OCI-LY1 (cell line): ENCODE measurements around the gene LSS.

Experiments used
- H2AFZ ChIP-seq: fragments of 200-600 bp; sonication (generic), shearing (Covaris generic); 2 replicates; pipeline ENCODE4 v1.6.0; 2014; ENCODE audit warnings: antibody characterized with exemption, mild to moderate bottlenecking, low read length
- H3F3A ChIP-seq: fragments of 200-600 bp; sonication (generic), shearing (Covaris generic); 2 replicates; pipeline ENCODE4 v1.6.0; 2014; ENCODE audit warnings: mild to moderate bottlenecking, antibody characterized with exemption, low read length, moderate library complexity; ENCODE audit not compliant: insufficient read depth
- H3K27ac ChIP-seq: fragments of 200-600 bp; sonication (generic); 2 replicates; pipeline ENCODE4 v1.5.1; 2014; ENCODE audit warnings: low read length, mixed run types, mild to moderate bottlenecking, low read depth; ENCODE audit not compliant: poor library complexity, severe bottlenecking
- H3K27me3 ChIP-seq: fragments of 200-600 bp; sonication (generic); 2 replicates; pipeline ENCODE4 v1.6.0; 2014; ENCODE audit warnings: antibody characterized with exemption, mild to moderate bottlenecking, low read length, moderate library complexity; ENCODE audit not compliant: insufficient read depth
- H3K36me3 ChIP-seq: fragments of 200-600 bp; sonication (generic); 2 replicates; pipeline ENCODE4 v1.6.1; 2014; ENCODE audit warnings: mild to moderate bottlenecking, antibody characterized with exemption, low read length, moderate library complexity, mixed read lengths; ENCODE audit not compliant: insufficient read depth
- H3K4me1 ChIP-seq: fragments of 200-600 bp; sonication (generic); 2 replicates; pipeline ENCODE4 v1.5.1; 2014; ENCODE audit warnings: mild to moderate bottlenecking, low read length, moderate library complexity; ENCODE audit not compliant: insufficient read depth, severe bottlenecking
- H3K4me2 ChIP-seq: fragments of 200-600 bp; sonication (generic), shearing (Covaris generic); 2 replicates; pipeline ENCODE4 v1.6.1; 2014; ENCODE audit warnings: low read length
- H3K4me3 ChIP-seq: fragments of 200-600 bp; sonication (generic); 2 replicates; pipeline ENCODE4 v1.5.1; 2014; ENCODE audit warnings: low read length, low read depth, mild to moderate bottlenecking, mixed read lengths; ENCODE audit not compliant: poor library complexity, severe bottlenecking
- H3K79me2 ChIP-seq: fragments of 200-600 bp; shearing (Covaris generic); 2 replicates; pipeline ENCODE4 v1.6.1; 2016; ENCODE audit warnings: mixed run types, low read length, mixed read lengths; ENCODE audit not compliant: insufficient read depth
- H3K9ac ChIP-seq: fragments of 200-600 bp; sonication (generic), shearing (Covaris generic); 2 replicates; pipeline ENCODE4 v1.6.1; 2014; ENCODE audit warnings: mild to moderate bottlenecking, low read length, mixed read lengths
- H3K9me2 ChIP-seq: fragments of 200-600 bp; sonication (generic), shearing (Covaris generic); 2 replicates; pipeline ENCODE4 v1.6.1; 2014; ENCODE audit warnings: low read depth, mild to moderate bottlenecking, low read length, mixed read lengths
- H3K9me3 ChIP-seq: fragments of 200-600 bp; shearing (Covaris generic); 2 replicates; pipeline ENCODE4 v1.6.1; 2014; ENCODE audit warnings: low read length, mixed read lengths
- H4K20me1 ChIP-seq: fragments of 200-600 bp; sonication (generic), shearing (Covaris generic); 2 replicates; pipeline ENCODE4 v1.6.0; 2016; ENCODE audit warnings: mild to moderate bottlenecking, low read length; ENCODE audit not compliant: insufficient read depth
- EZH2 ChIP-seq: fragments of 200-600 bp; sonication (generic), shearing (Covaris generic); IDR thresholded peaks from 2 replicates; pipeline ENCODE4 v1.8.0; 2017; ENCODE audit warnings: borderline replicate concordance, mixed run types, mild to moderate bottlenecking, antibody characterized with exemption, low read length, moderate library complexity, mixed read lengths
- TF ChIP-seq, protein P1 (sequence below): fragments of 200-600 bp; sonication (generic), shearing (Covaris generic); IDR thresholded peaks from 2 replicates; pipeline ENCODE4 v1.5.1; 2017; ENCODE audit warnings: mild to moderate bottlenecking, antibody characterized with exemption, low read length, moderate library complexity, mixed read lengths

LSS gene

DNA sequence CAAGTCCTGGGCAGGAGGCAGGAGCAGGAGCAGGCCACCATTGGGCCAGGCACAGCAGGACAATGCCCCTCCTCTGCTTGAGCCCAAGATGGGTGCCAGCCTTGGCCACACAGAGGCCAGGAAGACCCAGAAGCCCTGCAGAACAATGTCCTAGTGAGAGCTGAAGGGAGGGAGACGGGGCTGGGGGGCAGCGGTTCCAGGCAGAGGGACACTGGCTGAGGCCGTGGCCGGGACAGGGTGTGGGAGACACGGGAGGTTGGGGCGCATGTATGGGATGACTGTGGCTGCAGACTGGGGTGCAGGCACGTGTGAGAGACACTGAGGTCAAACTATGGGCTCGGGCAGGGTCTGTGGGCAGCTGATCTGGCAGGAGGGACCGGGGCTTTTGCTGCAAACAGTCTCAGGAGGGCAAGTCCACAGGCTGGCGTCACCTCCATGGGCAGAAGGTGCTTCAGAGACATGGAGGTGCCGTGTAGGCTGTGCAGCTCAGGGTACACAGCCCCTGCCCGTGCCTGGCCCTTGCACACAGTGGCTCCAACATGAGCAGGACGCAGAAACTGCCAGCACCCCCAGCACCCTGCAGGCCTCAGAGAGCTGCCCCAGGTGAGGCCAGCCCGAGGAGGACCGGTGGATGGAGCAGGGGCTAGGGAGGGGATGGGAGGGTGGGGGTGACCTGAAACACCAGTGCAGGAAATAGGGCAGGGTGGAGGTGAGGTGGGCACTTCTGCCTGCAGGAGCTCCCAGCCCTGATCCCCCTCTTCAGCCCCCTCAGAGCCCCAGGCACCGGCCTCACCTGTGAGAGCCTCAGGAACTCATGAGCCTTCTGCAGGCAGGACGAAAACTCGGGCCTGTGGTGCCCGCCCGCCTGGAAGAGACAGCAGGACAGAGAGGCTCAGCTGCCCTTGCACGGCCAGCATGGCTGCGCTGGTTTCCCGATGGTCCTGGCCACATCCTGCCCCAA is 19.5 kb downstream of the LSS start:
- H3K9me3 ChIP-seq: no peaks in the 10 kb centered on the region
- H3F3A ChIP-seq: 0 out of 2 replicates have a peak, but pooled peaks cover 3% of the 10 kb centered on the region
- no peak overlapping the region for H3K27ac ChIP-seq
- no peaks in the 10 kb centered on the region for H3K4me1 ChIP-seq
- H2AFZ ChIP-seq: no peak overlapping the region
- no peaks in the 10 kb centered on the region for H3K79me2 ChIP-seq
- H3K9ac ChIP-seq: no peak overlapping the region
- TF ChIP-seq, protein P1, sequence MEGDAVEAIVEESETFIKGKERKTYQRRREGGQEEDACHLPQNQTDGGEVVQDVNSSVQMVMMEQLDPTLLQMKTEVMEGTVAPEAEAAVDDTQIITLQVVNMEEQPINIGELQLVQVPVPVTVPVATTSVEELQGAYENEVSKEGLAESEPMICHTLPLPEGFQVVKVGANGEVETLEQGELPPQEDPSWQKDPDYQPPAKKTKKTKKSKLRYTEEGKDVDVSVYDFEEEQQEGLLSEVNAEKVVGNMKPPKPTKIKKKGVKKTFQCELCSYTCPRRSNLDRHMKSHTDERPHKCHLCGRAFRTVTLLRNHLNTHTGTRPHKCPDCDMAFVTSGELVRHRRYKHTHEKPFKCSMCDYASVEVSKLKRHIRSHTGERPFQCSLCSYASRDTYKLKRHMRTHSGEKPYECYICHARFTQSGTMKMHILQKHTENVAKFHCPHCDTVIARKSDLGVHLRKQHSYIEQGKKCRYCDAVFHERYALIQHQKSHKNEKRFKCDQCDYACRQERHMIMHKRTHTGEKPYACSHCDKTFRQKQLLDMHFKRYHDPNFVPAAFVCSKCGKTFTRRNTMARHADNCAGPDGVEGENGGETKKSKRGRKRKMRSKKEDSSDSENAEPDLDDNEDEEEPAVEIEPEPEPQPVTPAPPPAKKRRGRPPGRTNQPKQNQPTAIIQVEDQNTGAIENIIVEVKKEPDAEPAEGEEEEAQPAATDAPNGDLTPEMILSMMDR: no peak
- TF ChIP-seq EZH2: no peak
- no peak overlapping the region for H3K4me2 ChIP-seq
- H3K27me3 ChIP-seq: no peaks in the 10 kb centered on the region
- no peaks in the 10 kb centered on the region for H3K9me2 ChIP-seq
- H3K4me3 ChIP-seq: no peak overlapping the region
- peaks cover 77% of the 10 kb centered on the region for H3K36me3 ChIP-seq
- H4K20me1 ChIP-seq: no peaks in the 10 kb centered on the region

DNA sequence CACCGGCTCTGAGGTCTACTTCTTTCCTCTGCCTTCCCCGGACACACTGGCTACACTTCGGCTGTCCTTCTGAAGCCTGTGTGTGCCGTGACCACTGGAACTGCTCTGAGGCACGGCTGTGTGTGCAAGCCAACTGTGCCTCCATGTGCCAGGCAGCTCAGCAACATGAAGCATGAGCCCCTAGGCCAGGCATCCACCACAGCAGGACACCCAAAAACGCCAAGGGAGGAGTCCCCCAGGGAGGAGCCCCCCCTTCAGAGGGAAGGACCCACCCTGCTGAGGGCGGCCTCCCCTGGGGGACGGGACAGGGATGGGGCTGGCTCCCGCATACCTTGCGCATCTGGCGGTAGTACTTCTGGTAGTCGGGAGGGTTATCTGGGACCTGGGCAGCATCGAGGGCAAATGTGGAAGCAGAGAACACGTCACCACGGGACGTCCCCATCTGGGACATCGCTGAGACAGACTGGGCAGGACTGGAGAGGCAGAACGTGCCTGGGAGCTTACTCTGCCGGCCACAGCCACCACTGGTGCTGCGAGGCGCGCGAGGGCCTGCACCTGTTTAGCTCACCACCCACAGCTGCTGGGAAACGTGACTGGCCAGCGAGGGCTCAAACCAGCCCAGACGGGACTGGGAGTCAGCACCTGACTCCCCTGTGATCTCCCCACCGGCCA is 20.5 kb downstream of the LSS start:
- no peak overlapping the region for H2AFZ ChIP-seq
- H3K9me2 ChIP-seq: no peaks in the 10 kb centered on the region
- no peaks in the 10 kb centered on the region for H3K79me2 ChIP-seq
- no peak overlapping the region for H3K4me3 ChIP-seq
- H3K4me2 ChIP-seq: no peak overlapping the region
- TF ChIP-seq, protein P1: no peak
- TF ChIP-seq EZH2: no peak
- H3K36me3 ChIP-seq: peaks cover 77% of the 10 kb centered on the region
- H3K4me1 ChIP-seq: no peaks in the 10 kb centered on the region
- no peaks in the 10 kb centered on the region for H4K20me1 ChIP-seq
- 0 out of 2 replicates have a peak, but pooled peaks cover 3% of the 10 kb centered on the region for H3F3A ChIP-seq
- no peak overlapping the region for H3K27ac ChIP-seq
- no peaks in the 10 kb centered on the region for H3K27me3 ChIP-seq
- H3K9me3 ChIP-seq: no peaks in the 10 kb centered on the region
- no peak overlapping the region for H3K9ac ChIP-seq

DNA sequence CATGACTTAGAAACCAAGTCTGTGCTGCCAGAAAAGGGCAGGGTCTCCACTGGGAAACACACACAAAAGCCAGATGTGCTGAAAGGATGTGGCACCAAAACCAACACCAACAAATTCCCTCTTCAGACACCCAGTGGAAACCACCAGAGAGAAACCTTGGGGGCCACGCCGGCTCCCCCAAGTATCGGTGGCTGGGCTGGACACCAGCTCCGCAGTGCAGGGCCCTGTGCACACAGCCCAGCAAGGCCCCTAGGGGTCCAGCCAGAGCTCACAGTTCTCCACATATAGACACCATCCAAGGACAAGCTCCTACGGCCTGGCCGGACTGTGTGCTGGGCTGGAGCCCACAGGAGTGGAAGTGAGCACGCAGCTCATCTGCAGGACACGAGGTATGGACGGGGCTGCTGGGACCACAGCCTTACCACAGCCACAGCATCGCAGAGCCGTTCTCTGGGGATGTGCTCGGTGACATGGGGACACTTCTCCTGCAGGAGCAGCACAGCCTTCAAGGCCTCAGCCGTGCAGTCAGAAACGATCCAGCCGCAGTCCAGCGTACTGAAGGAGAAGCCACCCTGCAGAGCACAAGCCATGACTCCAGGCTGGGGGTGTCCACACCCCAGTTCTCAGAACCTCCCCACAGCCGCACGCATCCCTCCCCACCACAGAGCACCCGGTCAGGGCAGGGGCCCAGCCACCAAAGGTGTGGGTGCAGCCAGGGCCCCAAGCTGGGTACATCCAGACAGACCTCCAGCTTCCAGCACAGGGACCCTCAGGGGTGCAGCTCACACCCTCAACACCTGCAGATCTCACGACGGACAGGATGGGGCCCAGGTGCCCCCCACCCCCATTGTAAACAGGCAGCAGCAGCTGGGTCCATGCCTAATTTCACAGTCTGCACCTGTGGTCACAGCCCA is 21.3 kb downstream of the LSS start:
- no peaks in the 10 kb centered on the region for H4K20me1 ChIP-seq
- TF ChIP-seq, protein P1: no peak
- no peak for TF ChIP-seq EZH2
- H3K9ac ChIP-seq: no peak overlapping the region
- H3K79me2 ChIP-seq: no peaks in the 10 kb centered on the region
- no peaks in the 10 kb centered on the region for H3K4me1 ChIP-seq
- no peak overlapping the region for H3K4me2 ChIP-seq
- H3K9me2 ChIP-seq: no peaks in the 10 kb centered on the region
- H3K9me3 ChIP-seq: no peaks in the 10 kb centered on the region
- 0 out of 2 replicates have a peak, but pooled peaks cover 3% of the 10 kb centered on the region for H3F3A ChIP-seq
- H3K27ac ChIP-seq: no peak overlapping the region
- no peaks in the 10 kb centered on the region for H3K27me3 ChIP-seq
- no peak overlapping the region for H2AFZ ChIP-seq
- H3K4me3 ChIP-seq: no peak overlapping the region
- H3K36me3 ChIP-seq: peaks cover 77% of the 10 kb centered on the region
